HG03025 (cell line): ENCODE results near the gene GMEB2.

Experiments used
- ATAC-seq: cut with Tn5 transposase; IDR thresholded peaks from one replicate; pipeline ENCODE4 v1.9.1; 2021; ENCODE audit warnings: mild to moderate bottlenecking, moderate library complexity; ENCODE audit not compliant: unreplicated experiment, low FRiP score

Gene GMEB2

GRCh38 chr20:63591147-63591533 is 35.8 kb downstream of the GMEB2 start:
- no peak for ATAC-seq

- no peak for ATAC-seq
These were observed 36.4 kb downstream of the GMEB2 start for GRCh38 chr20:63590218-63591146.

GRCh38 chr20:63589261-63590217 is 37.4 kb downstream of the GMEB2 start:
- no peak for ATAC-seq

- ATAC-seq, result no peak
These were observed 38.3 kb downstream of the GMEB2 start for GRCh38 chr20:63588641-63589041.

- no peak for ATAC-seq
These were observed 38.9 kb downstream of the GMEB2 start for GRCh38 chr20:63587776-63588591.

GRCh38 chr20:63587256-63587655 is 39.6 kb downstream of the GMEB2 start:
- no peak for ATAC-seq

GRCh38 chr20:63586797-63587196 is 40.1 kb downstream of the GMEB2 start:
- ATAC-seq, result no peak

- ATAC-seq, result no peak
These were observed 41.0 kb downstream of the GMEB2 start for GRCh38 chr20:63585616-63586565.

GRCh38 chr20:63582382-63583063 is 44.4 kb downstream of the GMEB2 start:
- ATAC-seq, result no peak

GRCh38 chr20:63580796-63581461 is 46.0 kb downstream of the GMEB2 start:
- ATAC-seq, result no peak

GRCh38 chr20:63579017-63579694 is 47.7 kb downstream of the GMEB2 start:
- ATAC-seq, result no peak

GRCh38 chr20:63578224-63579016 is 48.5 kb downstream of the GMEB2 start:
- no peak for ATAC-seq

- no peak for ATAC-seq
These were observed 49.5 kb downstream of the GMEB2 start for GRCh38 chr20:63577317-63577894.

GRCh38 chr20:63576311-63576710 is 50.6 kb downstream of the GMEB2 start:
- ATAC-seq, result no peak

GRCh38 chr20:63574829-63575743 is 51.8 kb downstream of the GMEB2 start:
- ATAC-seq, result no peak
